Fibroblast of lung (primary cell): ENCODE measurements around the gene FAM153A. TPM values are rescaled to one million over a fixed set of nuclear protein-coding genes. Genes with fewer than 3 reads are reported as not detected.
"Not testable (repeated sequence)": the region's sequence is repeated elsewhere in the genome, so short reads cannot be mapped to it uniquely, and the experiment has no call there.

Experiments used
- DNase-seq, 2 donors: peaks; one replicate each; pipeline versions ENCODE4 v3.0.0 to v3.0.0-alpha.2; 2010; ENCODE audit warnings: low read depth in 2 of 2
- H2AFZ ChIP-seq: 2 replicates; pipeline ENCODE4 v1.5.1; 2012; ENCODE audit warnings: low read length, control low read depth, inconsistent platforms
- H3K27ac ChIP-seq: 2 replicates; pipeline ENCODE4 v1.5.1; 2011; ENCODE audit warnings: low read length, control low read depth; ENCODE audit not compliant: insufficient read depth
- H3K27me3 ChIP-seq: 2 replicates; pipeline ENCODE4 v1.5.1; 2011; ENCODE audit warnings: mild to moderate bottlenecking, low read length; ENCODE audit not compliant: control insufficient read depth, insufficient read depth
- H3K36me3 ChIP-seq: 2 replicates; pipeline ENCODE4 v1.5.1; 2011; ENCODE audit warnings: low read length; ENCODE audit not compliant: control insufficient read depth, insufficient read depth
- H3K4me1 ChIP-seq: 2 replicates; pipeline ENCODE4 v1.5.1; 2011; ENCODE audit warnings: low read length; ENCODE audit not compliant: control insufficient read depth, insufficient read depth; ENCODE audit errors: extremely low read depth
- H3K4me2 ChIP-seq: 2 replicates; pipeline ENCODE4 v1.5.1; 2011; ENCODE audit warnings: low read length, control low read depth; ENCODE audit not compliant: insufficient read depth; ENCODE audit errors: extremely low read depth
- H3K4me3 ChIP-seq, 4 experiments: fragments of 200-600 bp in 1 of 4; sonication (generic) in 1 of 4; replicated peaks in 1 of 4; 2 replicates each; pipeline ENCODE4 v1.5.1; 2011 to 2016; ENCODE audit warnings: low read length in 4 of 4, low read depth in 3 of 4, mild to moderate bottlenecking in 3 of 4, control low read depth in 2 of 4, inconsistent platforms in 1 of 4, mixed read lengths in 1 of 4; ENCODE audit not compliant: insufficient read depth in 1 of 4; ENCODE audit errors: control extremely low read depth in 1 of 4
- H3K79me2 ChIP-seq: 2 replicates; pipeline ENCODE4 v1.5.1; 2012; ENCODE audit warnings: mild to moderate bottlenecking, low read length, inconsistent platforms; ENCODE audit not compliant: control insufficient read depth, insufficient read depth
- H3K9ac ChIP-seq: 2 replicates; pipeline ENCODE4 v1.5.1; 2011; ENCODE audit warnings: mild to moderate bottlenecking, low read length, control low read depth; ENCODE audit not compliant: insufficient read depth
- H3K9me3 ChIP-seq: 2 replicates; pipeline ENCODE4 v1.5.1; 2012; ENCODE audit warnings: low read depth, low read length; ENCODE audit not compliant: control insufficient read depth, insufficient read depth
- H4K20me1 ChIP-seq: 2 replicates; pipeline ENCODE4 v1.5.1; 2011; ENCODE audit warnings: low read length; ENCODE audit not compliant: control insufficient read depth, insufficient read depth; ENCODE audit errors: extremely low read depth
- polyA minus RNA-seq: library from RNA; depleted of rRNA, polyadenylated mRNA; stranded (reverse); fragments of >200 nt; gene quantifications from 2 replicates; pipeline ENCODE4 v1.2.3, GENCODE V29; 2011; ENCODE audit warnings: low replicate concordance
- polyA plus RNA-seq, 2 donors: library from polyadenylated mRNA; depleted of rRNA in 1 of 2; stranded (reverse) in 1 of 2; unstranded in 1 of 2; fragments of >200 nt; gene quantifications; 2 replicates each; pipeline ENCODE4 v1.2.1, GENCODE V29; 2011 to 2012; ENCODE audit warnings: missing spikeins in 1 of 2
- total RNA-seq: library from RNA; depleted of rRNA; stranded (reverse); fragments of >200 nt; gene quantifications from 2 replicates; pipeline ENCODE4 v1.2.1, GENCODE V29; 2014

FAM153A gene
- total RNA-seq (not detected in 2 replicates), polyA plus RNA-seq (not detected in 2 replicates), polyA minus RNA-seq (not detected in 2 replicates)
- polyA plus RNA-seq (2012): not detected in 2 replicates

GRCh38 chr5:177782792-177783633 lies at the start of gene FAM153A:
Gene FAM153A (minus strand): TSS chr5:177782899.
- H3K27me3 ChIP-seq, H3K9me3 ChIP-seq, H3K36me3 ChIP-seq, H3K79me2 ChIP-seq, H3K27ac ChIP-seq, H4K20me1 ChIP-seq, H3K9ac ChIP-seq, H3K4me1 ChIP-seq, H3K4me2 ChIP-seq, H2AFZ ChIP-seq, DNase-seq, H3K4me3 ChIP-seq: not testable (repeated sequence)

- DNase-seq, H3K9ac ChIP-seq, H3K27ac ChIP-seq, H3K4me3 ChIP-seq, H2AFZ ChIP-seq, H3K79me2 ChIP-seq, H4K20me1 ChIP-seq, H3K36me3 ChIP-seq, H3K4me2 ChIP-seq, H3K4me1 ChIP-seq, H3K27me3 ChIP-seq, H3K9me3 ChIP-seq: not testable (repeated sequence)
These were observed 49.6 kb upstream of the FAM153A start for GRCh38 chr5:177832287-177832686.

GRCh38 chr5:177826073-177826472 lies 43.4 kb upstream of the FAM153A start:
- not testable (repeated sequence) for H3K9me3 ChIP-seq, H3K4me1 ChIP-seq, H3K4me3 ChIP-seq, H3K79me2 ChIP-seq, H3K4me2 ChIP-seq, H3K9ac ChIP-seq, DNase-seq, H4K20me1 ChIP-seq, H3K27me3 ChIP-seq, H2AFZ ChIP-seq, H3K27ac ChIP-seq, H3K36me3 ChIP-seq

- H3K9ac ChIP-seq, H3K9me3 ChIP-seq, H3K36me3 ChIP-seq, H3K27me3 ChIP-seq, H3K4me3 ChIP-seq, H3K27ac ChIP-seq, H4K20me1 ChIP-seq, H3K4me1 ChIP-seq, DNase-seq, H3K79me2 ChIP-seq, H3K4me2 ChIP-seq, H2AFZ ChIP-seq: not testable (repeated sequence)
These were observed 42.1 kb upstream of the FAM153A start for GRCh38 chr5:177824776-177825175.

- H3K27ac ChIP-seq, H3K27me3 ChIP-seq, H3K9ac ChIP-seq, DNase-seq, H4K20me1 ChIP-seq, H2AFZ ChIP-seq, H3K4me3 ChIP-seq, H3K4me2 ChIP-seq, H3K9me3 ChIP-seq, H3K79me2 ChIP-seq, H3K4me1 ChIP-seq, H3K36me3 ChIP-seq: not testable (repeated sequence)
These were observed 39.8 kb upstream of the FAM153A start for GRCh38 chr5:177822489-177822888.

GRCh38 chr5:177819664-177820063 lies 37.0 kb upstream of the FAM153A start:
- H3K9ac ChIP-seq, H2AFZ ChIP-seq, H3K27ac ChIP-seq, H3K4me1 ChIP-seq, H3K27me3 ChIP-seq, H4K20me1 ChIP-seq, H3K9me3 ChIP-seq, H3K79me2 ChIP-seq, H3K36me3 ChIP-seq, H3K4me2 ChIP-seq, H3K4me3 ChIP-seq, DNase-seq: not testable (repeated sequence)
